ENCODE results near the gene EBF3.

- TF ChIP-seq CTCF (IDR thresholded peaks at IDR 0.05; ENCODE audit: low read depth, low read length) = no peak
- TF ChIP-seq EZH2phosphoT487 (IDR thresholded peaks at IDR 0.05; ENCODE audit: low read depth) = no peak
These were observed 18.8 kb upstream of the EBF3 start for GRCh38 chr10:129982825-129983224.
